ENCODE results near the gene PDK1. TPM values are rescaled to one million over a fixed set of nuclear protein-coding genes. Genes with fewer than 3 reads are reported as not detected.

Gene PDK1
- total and polyA plus RNA-seq, 2 experiments from 2014 or later = 25.6 to 42.0 TPM

DNA sequence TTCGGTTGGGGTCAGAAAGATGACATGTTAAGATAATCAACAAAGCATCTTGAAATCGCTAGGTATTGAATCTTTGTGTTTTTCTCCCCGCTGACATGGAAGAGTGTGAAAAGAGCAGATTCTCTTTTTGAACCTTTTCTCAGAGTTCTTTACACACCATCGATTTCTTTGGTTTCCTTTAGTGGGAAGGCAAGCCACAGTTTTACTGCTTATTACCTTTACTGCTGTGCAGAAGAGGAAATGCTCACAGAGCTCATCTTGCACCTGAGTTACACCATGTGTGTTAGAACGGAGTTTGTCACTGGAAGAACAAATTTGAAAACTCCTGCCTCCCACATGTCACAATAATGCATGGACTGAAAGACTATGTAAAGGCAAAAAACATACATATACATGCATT, 45.3 kb upstream of the PDK1 start:
- no peak overlapping the region for H3K4me2 ChIP-seq
- H3F3A ChIP-seq (replicated peaks; ENCODE audit: low read depth) = no peaks in the 10 kb centered on the region
- H3K27ac ChIP-seq (ENCODE audit: low read depth) = no peak overlapping the region
- Mint-ChIP-seq H3K9me3 (peaks cover 42% of the 10 kb centered on the region), H3K27me3 (ENCODE audit: insufficient read depth, low read depth, poor library complexity) (peaks cover 10% of the 10 kb centered on the region), H3K27ac (no peak overlapping the region), H3K4me3 (no peak overlapping the region), H3K4me1 (no peaks in the 10 kb centered on the region), H3K36me3 (ENCODE audit: low read depth) (peaks cover 59% of the 10 kb centered on the region)
- no peak for TF ChIP-seq ETS1 (IDR thresholded peaks at IDR 0.05)
- no peak for TF ChIP-seq JUNB (IDR thresholded peaks at IDR 0.05; ENCODE audit: unreplicated experiment)
- no peak for TF ChIP-seq CREB1 (CRISPR knock-in tag; IDR thresholded peaks at IDR 0.05; ENCODE audit: low read depth)
- no peak for TF ChIP-seq POLR2AphosphoS5 (IDR thresholded peaks at IDR 0.05; ENCODE audit: low read depth)
- TF ChIP-seq NANOG (IDR thresholded peaks at IDR 0.05; ENCODE audit: borderline replicate concordance) = no peak
- no peak for TF ChIP-seq ZNF331 (CRISPR knock-in tag; IDR thresholded peaks at IDR 0.05; ENCODE audit: low read depth)
- no peak for TF ChIP-seq EZH2 (IDR thresholded peaks at IDR 0.05; ENCODE audit: low read depth, unreplicated experiment)
- TF ChIP-seq STAT1 (IDR thresholded peaks at IDR 0.05; ENCODE audit: unreplicated experiment) = no peak
- no peak for TF ChIP-seq ZNF114 (CRISPR knock-in tag; IDR thresholded peaks at IDR 0.05)
- no peak for TF ChIP-seq ZNF462 (CRISPR knock-in tag; IDR thresholded peaks at IDR 0.05)
- no peak for TF ChIP-seq REST (IDR thresholded peaks at IDR 0.05; ENCODE audit: unreplicated experiment)
- TF ChIP-seq, protein P1, sequence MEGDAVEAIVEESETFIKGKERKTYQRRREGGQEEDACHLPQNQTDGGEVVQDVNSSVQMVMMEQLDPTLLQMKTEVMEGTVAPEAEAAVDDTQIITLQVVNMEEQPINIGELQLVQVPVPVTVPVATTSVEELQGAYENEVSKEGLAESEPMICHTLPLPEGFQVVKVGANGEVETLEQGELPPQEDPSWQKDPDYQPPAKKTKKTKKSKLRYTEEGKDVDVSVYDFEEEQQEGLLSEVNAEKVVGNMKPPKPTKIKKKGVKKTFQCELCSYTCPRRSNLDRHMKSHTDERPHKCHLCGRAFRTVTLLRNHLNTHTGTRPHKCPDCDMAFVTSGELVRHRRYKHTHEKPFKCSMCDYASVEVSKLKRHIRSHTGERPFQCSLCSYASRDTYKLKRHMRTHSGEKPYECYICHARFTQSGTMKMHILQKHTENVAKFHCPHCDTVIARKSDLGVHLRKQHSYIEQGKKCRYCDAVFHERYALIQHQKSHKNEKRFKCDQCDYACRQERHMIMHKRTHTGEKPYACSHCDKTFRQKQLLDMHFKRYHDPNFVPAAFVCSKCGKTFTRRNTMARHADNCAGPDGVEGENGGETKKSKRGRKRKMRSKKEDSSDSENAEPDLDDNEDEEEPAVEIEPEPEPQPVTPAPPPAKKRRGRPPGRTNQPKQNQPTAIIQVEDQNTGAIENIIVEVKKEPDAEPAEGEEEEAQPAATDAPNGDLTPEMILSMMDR (conservative IDR thresholded peaks at IDR 0.05; ENCODE audit: low read depth in 2 of 2) = no peak
- TF ChIP-seq EZH2phosphoT487 (IDR thresholded peaks at IDR 0.05; ENCODE audit: unreplicated experiment) = no peak
- H3K4me1 ChIP-seq (ENCODE audit: insufficient read depth) = no peaks in the 10 kb centered on the region
- no peaks in the 10 kb centered on the region for H4K20me1 ChIP-seq (replicated peaks; ENCODE audit: insufficient read depth)
- DNase-seq (ENCODE audit: low spot score) = no peak
- no peak for ATAC-seq
- H3K79me2 ChIP-seq (replicated peaks; ENCODE audit: insufficient read depth) = no peaks in the 10 kb centered on the region
- no peak overlapping the region for H3K4me3 ChIP-seq
- no peaks in the 10 kb centered on the region for H3K9me2 ChIP-seq (ENCODE audit: insufficient read depth)
- H2AFZ ChIP-seq = no peak overlapping the region
- peaks cover 7% of the 10 kb centered on the region for H3K36me3 ChIP-seq (ENCODE audit: insufficient read depth)
- no peaks in the 10 kb centered on the region for H3K27me3 ChIP-seq (ENCODE audit: insufficient read depth)
